Stimulated activated CD4-positive, alpha-beta T cell treated with anti-CD3 and anti-CD28 coated beads, Interleukin-1b, Interleukin-23, amount 100 ng/mL, for 4 hours (primary cell): ENCODE data around the gene GCFC2.
A peak's percentile ranks its signal among the peaks of the same experiment; 100 is the strongest.
"Not testable (repeated sequence)": the region's sequence is repeated elsewhere in the genome, so short reads cannot be mapped to it uniquely, and the experiment has no call there.

Experiments
- DNase-seq, 2 donors: peaks; one replicate each; pipeline ENCODE4 v3.0.0-alpha.2; 2020; ENCODE audit warnings: low read depth in 2 of 2

Gene GCFC2

DNA sequence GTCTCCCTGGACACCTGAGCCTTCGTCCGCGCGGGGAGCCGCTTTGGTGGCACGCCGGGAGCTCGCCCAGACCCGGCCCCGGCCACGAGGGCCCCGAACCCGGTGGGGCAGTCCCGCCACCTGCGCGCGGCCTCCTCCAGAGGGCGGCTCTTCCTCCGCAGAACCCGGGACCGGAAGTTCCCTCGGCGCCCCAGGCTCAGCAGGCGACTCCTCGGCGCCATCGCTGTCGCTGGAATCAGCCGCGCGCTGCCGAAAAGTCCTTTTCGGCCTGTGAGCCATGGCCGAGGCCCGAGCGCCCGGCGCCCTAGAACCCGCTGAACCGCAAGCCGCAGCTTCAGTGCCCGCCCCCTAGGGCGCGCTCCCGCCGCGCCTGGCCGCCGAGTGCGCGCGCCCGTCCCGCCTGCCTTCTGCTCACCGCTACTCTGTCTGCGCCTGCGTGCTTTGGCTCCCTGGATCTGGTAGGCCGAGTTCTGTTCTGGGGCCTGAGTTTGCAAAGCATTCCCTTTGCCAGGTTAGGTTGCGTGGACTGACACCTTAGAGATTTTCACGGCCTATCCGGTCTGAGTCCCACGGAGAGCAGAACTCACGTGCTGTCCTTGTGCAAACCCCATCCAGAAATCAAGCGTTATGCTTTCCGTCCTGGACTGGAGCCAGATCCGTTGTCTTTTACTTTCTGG is at the start of gene GCFC2:
Gene GCFC2, minus strand, starts transcription at position 339 of the 677 bp plus-strand sequence. Its CDS starts 60 bp downstream, at position 279.
- peak; percentile 73 to 82 for DNase-seq

GRCh38 chr2:75752828-75753227 is 42.1 kb upstream of the GCFC2 start:
- no peak for DNase-seq

GRCh38 chr2:75751824-75752468 is 41.2 kb upstream of the GCFC2 start:
- DNase-seq, result no peak

DNA sequence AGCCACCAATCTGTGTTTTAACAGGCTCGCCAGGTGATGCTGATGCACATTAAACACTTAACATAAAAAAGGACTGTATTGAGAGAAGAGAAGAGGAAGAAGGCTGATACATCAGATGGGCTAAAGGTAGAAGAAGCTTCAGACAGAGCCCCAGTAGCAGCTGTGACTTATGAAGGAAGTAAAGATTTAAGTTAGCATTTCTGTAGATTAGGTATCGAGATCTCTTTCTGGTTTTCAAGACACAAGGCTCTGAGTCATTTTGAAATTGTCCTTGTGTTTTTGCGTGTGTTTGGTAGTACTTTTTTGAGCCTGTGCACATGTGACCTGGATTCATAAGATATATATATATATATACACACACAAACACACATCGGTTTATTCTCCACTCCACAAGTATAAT is 40.6 kb upstream of the GCFC2 start:
- no peak for DNase-seq

DNA sequence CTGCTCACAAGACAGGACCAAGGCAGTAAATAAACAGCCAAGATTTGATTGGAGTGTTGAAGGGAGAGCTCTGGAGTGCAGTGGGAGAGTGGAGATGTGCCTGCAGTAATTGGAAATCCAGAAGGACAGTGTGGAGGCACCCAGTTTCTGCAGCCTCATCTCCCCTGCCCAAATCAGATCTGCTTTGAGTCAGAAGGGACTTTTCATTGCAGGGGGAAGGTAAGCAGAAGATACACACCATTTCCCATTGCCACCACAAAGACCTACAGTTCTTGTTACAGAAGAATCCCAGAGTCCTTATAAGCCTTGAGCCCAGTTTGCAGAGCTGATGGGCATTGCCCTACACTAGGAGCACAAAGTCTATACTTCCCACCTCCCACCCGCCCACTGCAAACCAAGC is 27.2 kb upstream of the GCFC2 start:
- no peak for DNase-seq

- no peak for DNase-seq
Measured at GRCh38 chr2:75736276-75736675, 25.6 kb upstream of the GCFC2 start.

DNA sequence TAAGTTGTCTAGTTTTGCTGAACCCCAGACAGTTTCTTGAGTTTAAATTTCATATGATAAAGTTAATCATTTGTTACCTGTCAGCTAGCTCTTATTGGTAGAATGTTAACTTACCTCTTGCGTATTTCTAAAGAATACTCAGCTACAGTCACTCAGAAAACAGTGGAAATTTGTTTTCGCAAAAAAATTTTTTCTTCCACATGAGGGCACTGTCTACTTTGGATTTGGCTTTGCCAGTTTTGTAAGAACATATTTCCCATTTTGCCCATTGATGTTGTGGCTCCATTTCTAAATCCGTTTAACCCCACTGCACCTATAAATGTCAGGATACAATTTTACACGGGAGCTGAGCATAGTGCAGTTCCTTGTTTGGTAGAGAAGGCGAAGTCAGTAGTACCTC is 19.1 kb upstream of the GCFC2 start:
- DNase-seq, result no peak

GRCh38 chr2:75728614-75729419 is 18.1 kb upstream of the GCFC2 start:
- DNase-seq, result no peak

DNA sequence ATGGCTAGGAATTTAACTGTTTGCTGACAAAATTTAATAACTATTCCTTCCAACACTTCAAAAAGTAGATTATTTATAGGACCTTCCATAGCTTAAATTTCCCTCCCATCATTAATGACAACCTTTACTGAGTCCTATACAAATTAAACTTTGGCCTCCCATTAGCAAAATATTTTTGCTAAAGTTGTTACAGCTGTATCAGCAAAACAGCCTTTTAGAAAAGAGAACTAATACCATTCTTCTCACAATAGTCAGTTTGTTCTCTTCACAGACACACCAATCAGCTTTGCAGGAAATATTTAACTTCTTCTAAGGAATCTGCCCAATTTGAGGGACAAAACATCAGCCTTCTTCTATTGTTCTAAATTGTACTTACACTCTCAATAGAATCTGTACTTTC is 12.0 kb upstream of the GCFC2 start:
- no peak for DNase-seq

GRCh38 chr2:75720525-75720924 is 9.8 kb upstream of the GCFC2 start:
- DNase-seq, result no peak

DNA sequence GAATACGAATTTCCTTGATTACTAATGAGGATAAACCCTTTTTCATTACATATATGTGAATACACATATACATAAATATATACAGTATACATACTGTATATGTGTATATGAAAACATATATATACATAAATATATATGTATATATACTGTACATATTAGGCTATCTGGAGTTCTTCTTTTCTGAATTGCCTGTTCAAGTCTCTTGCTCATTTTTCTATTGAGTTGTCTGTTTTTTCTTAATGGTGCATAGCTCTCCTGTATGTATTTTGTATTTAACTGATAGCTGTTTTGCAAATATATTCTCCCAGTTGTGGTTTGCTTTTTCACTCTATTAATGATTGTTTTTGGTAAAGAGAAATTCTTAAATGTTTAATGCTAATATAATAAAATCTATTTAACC is 8.9 kb upstream of the GCFC2 start:
- no peak for DNase-seq

DNA sequence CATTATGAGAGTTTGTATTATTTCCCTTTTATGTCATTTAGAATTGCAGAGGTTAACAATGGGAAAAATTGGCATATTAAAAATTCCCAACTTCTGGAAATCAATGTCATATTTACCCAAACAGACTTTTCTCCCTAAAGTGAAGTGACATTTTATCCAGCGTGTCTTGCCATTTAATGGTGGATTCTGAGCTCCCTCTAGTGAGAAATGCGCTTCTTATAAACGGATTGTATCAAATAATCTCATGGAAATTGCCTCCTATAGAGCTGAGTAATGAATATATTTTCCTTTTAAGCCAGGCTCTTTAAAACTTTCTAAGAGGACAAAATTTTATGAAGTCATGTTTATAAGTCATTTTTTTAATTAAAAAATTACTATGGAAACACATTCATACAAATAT is 5.7 kb upstream of the GCFC2 start:
- no peak for DNase-seq

GRCh38 chr2:75711590-75711989 is 875 bp upstream of the GCFC2 start:
- not testable (repeated sequence) for DNase-seq

- no peak for DNase-seq
Measured at GRCh38 chr2:75710220-75710576, 517 bp downstream of the GCFC2 start.

DNA sequence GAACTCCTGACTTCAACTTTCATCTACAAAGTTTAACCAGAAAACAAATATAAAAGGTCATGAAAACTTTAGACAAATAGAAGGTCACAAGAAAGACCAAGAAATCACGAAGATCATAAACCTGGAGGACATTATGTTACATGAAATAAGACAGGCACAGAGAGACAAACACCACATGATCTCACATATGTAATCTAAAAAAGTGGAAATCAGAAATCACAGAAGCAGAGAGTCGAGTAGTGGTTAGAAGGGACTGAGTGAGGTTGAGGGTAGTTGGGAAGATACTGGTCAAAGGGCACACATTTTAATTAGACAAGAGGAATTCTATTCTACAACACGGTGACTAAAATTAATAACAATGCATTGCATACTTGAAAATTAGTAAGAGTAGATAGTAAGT is 1.4 kb downstream of the GCFC2 start:
- DNase-seq, result no peak

- DNase-seq, result no peak
Measured at GRCh38 chr2:75707901-75708300, 2.8 kb downstream of the GCFC2 start.

DNA sequence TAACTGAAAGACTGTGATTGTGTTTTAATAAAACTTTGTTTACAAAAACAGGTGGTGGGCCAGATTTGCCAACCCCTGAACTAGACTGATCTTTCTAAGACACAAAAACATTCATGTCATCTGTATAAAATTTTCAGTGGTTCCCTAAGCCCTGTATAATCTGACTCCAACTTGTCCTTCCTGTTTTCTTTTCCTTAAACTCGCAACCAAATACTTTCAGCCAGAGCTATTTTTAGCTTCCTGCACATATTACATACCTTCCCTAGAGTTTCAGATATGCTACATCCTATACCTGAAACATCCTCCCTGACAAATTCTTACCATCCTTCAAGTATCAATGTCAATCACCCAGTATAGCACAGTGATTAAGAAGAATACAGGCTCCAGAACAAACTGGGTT is 4.8 kb downstream of the GCFC2 start:
- no peak for DNase-seq

GRCh38 chr2:75703589-75704287 is 7.0 kb downstream of the GCFC2 start:
- DNase-seq, result no peak

DNA sequence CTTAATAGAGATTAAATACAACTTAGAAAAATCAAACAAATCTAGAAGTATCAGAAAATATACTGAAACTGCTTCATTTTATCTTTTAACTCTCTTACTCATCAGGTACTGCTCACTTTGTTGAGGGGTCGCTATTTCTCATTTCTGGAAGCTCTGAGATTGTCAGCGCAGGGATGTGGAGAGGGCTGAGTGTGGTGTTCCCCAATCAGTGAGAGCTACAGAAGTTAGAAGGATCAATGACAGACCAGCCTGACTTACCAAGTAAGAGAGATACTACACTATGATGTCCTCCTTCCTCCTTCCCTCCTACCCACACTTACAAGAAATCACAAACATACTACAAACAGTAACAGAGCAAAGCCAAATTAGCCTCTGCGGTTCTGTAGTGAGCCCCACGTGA is 8.1 kb downstream of the GCFC2 start:
- DNase-seq, result no peak

DNA sequence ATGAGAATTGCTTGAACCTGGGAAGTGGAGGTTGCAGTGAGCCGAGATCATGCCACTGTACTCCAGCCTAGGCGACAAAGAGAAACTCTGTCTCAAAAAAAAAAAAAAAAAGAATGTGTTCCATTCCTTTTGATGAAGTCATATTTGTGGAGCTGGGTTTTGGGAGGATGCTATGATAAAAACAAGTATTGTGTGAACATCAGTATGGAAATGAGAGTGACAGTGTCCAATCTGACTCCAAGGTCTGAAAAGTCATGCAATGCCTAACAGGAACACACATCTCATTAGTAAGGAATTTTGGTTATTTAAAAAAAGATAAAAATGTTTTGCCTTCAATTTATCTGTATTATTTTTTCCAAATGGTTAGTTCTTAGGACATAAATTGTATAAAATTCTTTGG is 11.8 kb downstream of the GCFC2 start:
- no peak for DNase-seq

GRCh38 chr2:75688196-75688595 is 22.5 kb downstream of the GCFC2 start:
- DNase-seq, result no peak

GRCh38 chr2:75683430-75683829 is 27.3 kb downstream of the GCFC2 start:
- not testable (repeated sequence) for DNase-seq
